ENCODE data around the gene TUBG2.
"Not testable (repeated sequence)": the region's sequence is repeated elsewhere in the genome, so short reads cannot be mapped to it uniquely, and the experiment has no call there.

The TUBG2 gene

DNA sequence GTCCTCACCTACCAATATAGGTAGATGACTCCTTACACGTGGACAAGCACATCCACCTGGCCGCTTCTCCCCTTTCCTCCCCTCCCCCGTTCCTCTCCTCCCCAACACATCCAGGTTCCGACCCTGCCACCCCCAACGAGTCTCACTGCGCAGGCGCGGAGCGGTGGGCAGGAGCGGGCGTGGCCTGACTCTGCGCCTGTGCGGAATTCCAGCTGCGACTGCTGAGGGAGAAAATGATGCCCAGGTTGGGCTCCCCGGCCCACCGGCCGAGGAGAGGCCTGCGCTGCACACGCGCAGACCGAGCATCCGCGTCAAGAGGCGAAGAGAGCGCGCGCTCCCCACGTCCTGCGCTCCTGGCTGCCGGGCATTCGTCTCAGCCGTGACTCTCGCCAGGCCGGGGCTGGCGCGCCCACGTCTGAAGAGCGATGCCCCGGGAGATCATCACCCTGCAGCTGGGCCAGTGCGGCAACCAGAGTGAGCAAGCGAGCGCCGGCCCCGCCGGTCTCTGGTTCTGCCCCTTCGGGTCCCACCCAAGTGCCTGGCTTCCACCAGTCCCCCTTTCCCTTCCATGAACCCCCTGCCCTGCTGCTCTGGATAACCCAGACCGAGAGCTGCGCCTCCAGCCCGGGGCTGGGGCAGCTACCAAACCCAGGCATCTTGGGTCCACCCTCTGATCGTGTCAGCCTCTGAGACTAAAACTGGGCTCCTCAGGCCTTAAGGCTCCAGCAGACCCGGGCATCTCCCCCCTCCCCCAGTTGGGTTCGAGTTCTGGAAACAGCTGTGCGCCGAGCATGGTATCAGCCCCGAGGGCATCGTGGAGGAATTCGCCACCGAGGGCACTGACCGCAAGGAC, at the start of gene TUBG2:
TSS of gene TUBG2 (plus strand) at position 206 of the 853 bp plus-strand sequence. CDS start at position 426, 220 bp downstream.
- peak; percentile 82 for DNase-seq (ENCODE audit: low read depth)
- peak within 1 kb of the TSS; percentile 70 for H3K4me3 ChIP-seq (ENCODE audit: control insufficient read depth, low read depth, low read length)
- TF ChIP-seq, protein P1, sequence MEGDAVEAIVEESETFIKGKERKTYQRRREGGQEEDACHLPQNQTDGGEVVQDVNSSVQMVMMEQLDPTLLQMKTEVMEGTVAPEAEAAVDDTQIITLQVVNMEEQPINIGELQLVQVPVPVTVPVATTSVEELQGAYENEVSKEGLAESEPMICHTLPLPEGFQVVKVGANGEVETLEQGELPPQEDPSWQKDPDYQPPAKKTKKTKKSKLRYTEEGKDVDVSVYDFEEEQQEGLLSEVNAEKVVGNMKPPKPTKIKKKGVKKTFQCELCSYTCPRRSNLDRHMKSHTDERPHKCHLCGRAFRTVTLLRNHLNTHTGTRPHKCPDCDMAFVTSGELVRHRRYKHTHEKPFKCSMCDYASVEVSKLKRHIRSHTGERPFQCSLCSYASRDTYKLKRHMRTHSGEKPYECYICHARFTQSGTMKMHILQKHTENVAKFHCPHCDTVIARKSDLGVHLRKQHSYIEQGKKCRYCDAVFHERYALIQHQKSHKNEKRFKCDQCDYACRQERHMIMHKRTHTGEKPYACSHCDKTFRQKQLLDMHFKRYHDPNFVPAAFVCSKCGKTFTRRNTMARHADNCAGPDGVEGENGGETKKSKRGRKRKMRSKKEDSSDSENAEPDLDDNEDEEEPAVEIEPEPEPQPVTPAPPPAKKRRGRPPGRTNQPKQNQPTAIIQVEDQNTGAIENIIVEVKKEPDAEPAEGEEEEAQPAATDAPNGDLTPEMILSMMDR (conservative IDR thresholded peaks at IDR 0.05; ENCODE audit: control insufficient read depth, insufficient read depth, low read depth, low read length): no peak

DNA sequence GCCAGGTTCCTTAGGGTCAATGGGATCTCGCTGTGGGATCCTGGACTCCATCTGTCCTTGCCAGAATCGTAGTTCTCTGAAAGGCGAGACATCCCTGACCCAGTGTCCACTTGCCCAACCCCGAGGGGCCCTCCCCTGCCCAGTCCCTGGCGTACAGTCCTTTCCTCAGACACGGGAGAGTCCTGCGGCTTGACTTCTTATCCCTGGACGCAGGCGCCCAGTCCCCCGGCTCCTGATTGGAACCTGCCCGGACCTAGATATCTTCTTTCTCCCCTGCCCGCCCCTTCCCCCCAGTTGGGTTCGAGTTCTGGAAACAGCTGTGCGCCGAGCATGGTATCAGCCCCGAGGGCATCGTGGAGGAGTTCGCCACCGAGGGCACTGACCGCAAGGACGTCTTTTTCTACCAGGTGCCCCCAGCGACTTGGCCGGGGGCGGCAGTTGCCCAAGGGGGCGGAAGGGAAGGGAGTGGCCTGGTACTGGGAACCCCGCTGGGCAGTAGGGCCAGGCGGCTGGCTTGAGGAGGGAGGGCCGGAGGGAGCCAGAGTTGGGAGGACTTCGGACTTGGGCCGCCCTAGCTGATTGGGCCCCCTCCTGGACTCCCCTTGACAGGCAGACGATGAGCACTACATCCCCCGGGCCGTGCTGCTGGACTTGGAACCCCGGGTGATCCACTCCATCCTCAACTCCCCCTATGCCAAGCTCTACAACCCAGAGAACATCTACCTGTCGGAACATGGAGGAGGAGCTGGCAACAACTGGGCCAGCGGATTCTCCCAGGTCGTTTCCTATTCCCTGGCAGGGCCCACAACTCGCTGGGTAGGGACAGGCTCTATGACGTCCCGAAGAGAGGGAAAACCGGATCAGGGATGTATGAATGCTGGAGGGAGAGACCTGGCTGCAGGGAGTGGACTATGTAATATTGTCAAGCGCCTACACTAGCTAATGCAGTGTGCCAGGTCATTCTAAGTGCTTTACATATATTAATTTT, 49.0 kb upstream of the TUBG2 start:
- peak overlapping the region; percentile 89 for H3K4me3 ChIP-seq (ENCODE audit: control insufficient read depth, low read depth, low read length)
- not testable (repeated sequence) for DNase-seq (ENCODE audit: low read depth)

DNA sequence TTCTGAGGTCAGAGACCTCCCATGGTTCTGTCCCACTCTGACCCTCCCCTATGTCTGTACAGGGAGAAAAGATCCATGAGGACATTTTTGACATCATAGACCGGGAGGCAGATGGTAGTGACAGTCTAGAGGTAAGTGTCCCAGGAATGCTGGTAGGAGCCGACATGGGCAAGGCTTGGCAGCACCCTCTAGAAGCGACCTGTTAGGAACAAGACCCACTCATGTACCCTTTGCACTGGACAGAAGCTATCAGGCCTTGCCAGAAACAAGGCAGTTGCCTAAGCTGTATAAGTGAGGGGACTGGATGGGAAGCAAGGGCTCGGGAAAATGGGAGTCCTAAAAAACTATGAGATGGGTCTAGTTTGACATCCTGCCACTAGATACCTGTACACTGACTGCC, 47.1 kb upstream of the TUBG2 start:
- TF ChIP-seq, protein P1 (conservative IDR thresholded peaks at IDR 0.05; ENCODE audit: control insufficient read depth, insufficient read depth, low read depth, low read length): no peak

DNA sequence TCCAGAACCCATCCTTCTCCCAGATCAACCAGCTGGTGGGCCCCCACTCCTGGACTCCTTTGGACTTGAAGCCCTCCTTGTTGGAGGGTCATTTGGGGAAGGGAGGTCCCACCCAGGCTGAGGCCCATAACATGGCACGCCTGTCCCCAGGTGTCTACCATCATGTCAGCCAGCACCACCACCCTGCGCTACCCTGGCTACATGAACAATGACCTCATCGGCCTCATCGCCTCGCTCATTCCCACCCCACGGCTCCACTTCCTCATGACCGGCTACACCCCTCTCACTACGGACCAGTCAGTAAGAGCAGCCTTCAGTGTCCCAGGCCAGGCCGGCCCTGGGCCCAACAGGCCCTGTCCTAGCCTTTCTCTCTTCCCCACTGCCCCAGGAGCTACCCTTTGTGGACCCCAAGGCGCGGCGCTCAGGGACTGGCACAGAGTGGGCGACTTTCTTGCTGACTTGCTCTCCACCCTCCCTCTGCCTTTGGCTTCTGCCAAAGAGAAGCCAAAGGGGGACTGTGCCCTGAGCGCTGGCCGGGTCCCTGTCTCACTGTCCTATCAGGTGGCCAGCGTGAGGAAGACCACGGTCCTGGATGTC, 45.3 kb upstream of the TUBG2 start:
- TF ChIP-seq, protein P1 (conservative IDR thresholded peaks at IDR 0.05; ENCODE audit: control insufficient read depth, insufficient read depth, low read depth, low read length): no peak
- no peak for DNase-seq (ENCODE audit: low read depth)
- H3K4me3 ChIP-seq (ENCODE audit: control insufficient read depth, low read depth, low read length): no peak overlapping the region

More for the DNA sequence above, 47.1 kb upstream of the TUBG2 start:
- no peak overlapping the region for H3K4me3 ChIP-seq (ENCODE audit: control insufficient read depth, low read depth, low read length)
- DNase-seq (ENCODE audit: low read depth): no peak

DNA sequence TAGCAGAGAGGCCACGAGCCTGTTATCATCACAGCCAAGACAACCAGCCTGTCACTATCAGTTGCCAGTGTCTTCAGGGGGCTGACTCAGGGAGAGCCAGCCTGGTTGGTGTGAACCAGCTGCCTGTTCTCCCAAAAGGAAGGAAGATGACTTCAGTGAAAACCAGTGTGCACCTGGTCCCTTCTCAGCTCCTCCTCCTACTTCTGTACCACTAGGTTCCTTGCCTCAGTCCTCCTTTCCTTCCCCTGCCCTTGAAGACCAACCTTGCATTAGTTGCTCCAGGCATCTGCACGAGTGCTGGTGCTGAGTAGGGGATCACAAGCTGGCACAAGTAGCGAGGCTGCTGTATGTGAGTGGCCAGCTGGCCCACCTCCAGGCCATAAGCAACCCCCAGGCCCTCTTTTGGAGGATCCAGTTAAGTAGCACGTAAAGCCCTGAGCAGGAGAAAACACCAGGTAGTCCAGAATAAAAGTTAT, 41.1 kb upstream of the TUBG2 start:
- TF ChIP-seq, protein P1 (conservative IDR thresholded peaks at IDR 0.05; ENCODE audit: control insufficient read depth, insufficient read depth, low read depth, low read length): no peak
- DNase-seq (ENCODE audit: low read depth): no peak
- no peak overlapping the region for H3K4me3 ChIP-seq (ENCODE audit: control insufficient read depth, low read depth, low read length)

DNA sequence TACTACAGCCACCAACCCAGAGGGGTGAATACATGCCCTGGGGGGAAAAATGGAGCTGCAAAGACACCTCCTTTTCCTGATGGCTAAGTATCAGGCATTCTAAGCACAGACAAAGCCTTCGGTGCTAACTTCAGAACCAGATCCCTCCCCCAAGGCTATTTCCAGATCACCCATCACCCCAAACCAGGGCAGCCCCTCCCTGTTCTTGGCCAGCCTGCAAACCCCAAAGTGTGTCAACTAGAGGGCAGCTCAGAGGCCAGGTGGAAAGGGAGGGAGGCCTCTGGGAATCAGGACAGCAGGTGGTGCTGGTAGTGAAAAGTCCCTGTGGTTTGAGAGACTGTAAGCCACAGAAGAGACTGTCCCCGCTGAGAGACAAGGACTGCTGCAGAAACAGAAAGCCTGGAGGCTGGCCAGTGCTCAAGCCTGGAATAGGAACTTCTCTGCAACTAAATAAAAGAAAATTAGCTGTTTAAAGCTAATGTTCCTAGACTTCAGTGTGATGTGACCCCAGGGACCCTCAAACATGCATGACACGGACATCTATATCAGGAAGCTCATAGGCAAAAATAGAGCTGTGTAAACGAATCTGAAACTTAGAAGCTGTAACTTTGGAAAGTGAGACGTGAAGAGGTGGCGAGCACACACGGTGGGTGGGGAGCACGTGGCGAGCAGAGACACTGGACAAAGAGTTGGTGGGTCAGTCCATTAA, 40.5 kb upstream of the TUBG2 start:
- no peak overlapping the region for H3K4me3 ChIP-seq (ENCODE audit: control insufficient read depth, low read depth, low read length)
- TF ChIP-seq, protein P1 (conservative IDR thresholded peaks at IDR 0.05; ENCODE audit: control insufficient read depth, insufficient read depth, low read depth, low read length): no peak
- peak; percentile 12 for DNase-seq (ENCODE audit: low read depth)

DNA sequence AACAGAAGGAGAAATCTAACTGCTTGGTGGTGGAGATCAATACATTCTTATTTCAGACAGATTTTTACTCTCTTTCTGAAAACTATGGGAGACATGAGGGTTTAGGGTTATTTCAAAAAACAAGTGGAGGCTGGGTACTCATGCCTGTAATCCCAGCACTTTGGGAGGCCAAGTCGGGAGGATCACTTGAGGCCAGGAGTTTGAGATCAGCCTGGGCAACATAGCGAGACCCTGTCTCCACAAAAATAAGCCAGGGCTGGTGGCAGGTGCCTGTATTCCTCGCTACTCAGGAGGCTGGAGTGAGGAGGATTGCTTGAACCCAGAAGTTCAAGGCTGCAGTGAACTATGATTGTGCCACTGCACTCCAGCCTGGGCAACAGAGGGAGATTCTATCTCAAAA, 37.1 kb upstream of the TUBG2 start:
- not testable (repeated sequence) for DNase-seq (ENCODE audit: low read depth); H3K4me3 ChIP-seq (ENCODE audit: control insufficient read depth, low read depth, low read length)

All from fibroblast of mammary gland (primary cell).